GM19238 (cell line): ENCODE measurements around the gene PRTG.
"Not testable (repeated sequence)": the region's sequence is repeated elsewhere in the genome, so short reads cannot be mapped to it uniquely, and the experiment has no call there.

Experiments
- DNase-seq: peaks from one replicate; pipeline ENCODE4 v3.0.0; 2011; ENCODE audit warnings: low spot score; ENCODE audit not compliant: insufficient read length

Gene PRTG, protein sequence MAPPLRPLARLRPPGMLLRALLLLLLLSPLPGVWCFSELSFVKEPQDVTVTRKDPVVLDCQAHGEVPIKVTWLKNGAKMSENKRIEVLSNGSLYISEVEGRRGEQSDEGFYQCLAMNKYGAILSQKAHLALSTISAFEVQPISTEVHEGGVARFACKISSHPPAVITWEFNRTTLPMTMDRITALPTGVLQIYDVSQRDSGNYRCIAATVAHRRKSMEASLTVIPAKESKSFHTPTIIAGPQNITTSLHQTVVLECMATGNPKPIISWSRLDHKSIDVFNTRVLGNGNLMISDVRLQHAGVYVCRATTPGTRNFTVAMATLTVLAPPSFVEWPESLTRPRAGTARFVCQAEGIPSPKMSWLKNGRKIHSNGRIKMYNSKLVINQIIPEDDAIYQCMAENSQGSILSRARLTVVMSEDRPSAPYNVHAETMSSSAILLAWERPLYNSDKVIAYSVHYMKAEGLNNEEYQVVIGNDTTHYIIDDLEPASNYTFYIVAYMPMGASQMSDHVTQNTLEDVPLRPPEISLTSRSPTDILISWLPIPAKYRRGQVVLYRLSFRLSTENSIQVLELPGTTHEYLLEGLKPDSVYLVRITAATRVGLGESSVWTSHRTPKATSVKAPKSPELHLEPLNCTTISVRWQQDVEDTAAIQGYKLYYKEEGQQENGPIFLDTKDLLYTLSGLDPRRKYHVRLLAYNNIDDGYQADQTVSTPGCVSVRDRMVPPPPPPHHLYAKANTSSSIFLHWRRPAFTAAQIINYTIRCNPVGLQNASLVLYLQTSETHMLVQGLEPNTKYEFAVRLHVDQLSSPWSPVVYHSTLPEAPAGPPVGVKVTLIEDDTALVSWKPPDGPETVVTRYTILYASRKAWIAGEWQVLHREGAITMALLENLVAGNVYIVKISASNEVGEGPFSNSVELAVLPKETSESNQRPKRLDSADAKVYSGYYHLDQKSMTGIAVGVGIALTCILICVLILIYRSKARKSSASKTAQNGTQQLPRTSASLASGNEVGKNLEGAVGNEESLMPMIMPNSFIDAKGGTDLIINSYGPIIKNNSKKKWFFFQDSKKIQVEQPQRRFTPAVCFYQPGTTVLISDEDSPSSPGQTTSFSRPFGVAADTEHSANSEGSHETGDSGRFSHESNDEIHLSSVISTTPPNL

DNA sequence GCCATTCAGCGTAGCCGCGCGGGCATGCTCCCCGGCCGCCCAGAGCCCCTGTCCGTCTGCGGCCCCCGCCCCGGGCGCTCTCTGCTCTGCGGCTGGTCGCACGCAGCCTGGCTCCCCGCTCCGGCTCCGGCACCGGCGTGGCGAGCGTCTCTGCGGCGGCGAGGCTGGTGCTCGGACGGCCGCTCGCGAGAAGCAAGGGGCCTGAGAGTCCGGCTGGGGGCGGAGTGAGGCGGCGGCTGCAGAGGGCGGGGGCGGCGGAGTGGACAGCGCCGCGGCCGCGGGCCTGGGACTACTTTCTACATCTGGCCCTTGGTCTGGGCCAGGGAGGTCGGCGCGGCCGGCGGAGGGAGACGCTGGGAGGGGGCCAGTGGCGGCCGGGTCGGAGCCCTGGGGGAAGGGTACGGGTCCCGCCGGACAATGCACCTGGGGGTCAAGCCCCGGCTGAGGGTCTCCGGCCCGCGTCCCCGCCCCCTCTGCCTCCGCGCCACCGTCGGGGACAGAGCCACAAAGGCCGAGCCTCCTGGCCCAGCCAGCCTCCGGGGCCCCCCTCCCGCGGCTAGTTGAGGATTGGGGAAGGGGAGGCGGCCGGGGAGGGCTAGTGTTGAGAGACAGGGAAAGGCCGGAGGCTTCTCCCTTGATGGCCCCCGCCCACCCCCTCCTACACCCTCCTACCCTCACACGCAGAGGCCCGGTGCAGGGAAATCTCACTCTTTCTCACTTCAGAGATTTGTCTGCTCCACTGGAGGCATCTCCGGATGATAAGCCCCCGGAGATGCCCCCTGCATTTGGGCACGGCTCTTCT lies at the start of gene PRTG:
TSS of gene PRTG (minus strand) at position 226 of the 802 bp plus-strand sequence. CDS start at position 5, 221 bp downstream.
- DNase-seq: peak; percentile 9

DNA sequence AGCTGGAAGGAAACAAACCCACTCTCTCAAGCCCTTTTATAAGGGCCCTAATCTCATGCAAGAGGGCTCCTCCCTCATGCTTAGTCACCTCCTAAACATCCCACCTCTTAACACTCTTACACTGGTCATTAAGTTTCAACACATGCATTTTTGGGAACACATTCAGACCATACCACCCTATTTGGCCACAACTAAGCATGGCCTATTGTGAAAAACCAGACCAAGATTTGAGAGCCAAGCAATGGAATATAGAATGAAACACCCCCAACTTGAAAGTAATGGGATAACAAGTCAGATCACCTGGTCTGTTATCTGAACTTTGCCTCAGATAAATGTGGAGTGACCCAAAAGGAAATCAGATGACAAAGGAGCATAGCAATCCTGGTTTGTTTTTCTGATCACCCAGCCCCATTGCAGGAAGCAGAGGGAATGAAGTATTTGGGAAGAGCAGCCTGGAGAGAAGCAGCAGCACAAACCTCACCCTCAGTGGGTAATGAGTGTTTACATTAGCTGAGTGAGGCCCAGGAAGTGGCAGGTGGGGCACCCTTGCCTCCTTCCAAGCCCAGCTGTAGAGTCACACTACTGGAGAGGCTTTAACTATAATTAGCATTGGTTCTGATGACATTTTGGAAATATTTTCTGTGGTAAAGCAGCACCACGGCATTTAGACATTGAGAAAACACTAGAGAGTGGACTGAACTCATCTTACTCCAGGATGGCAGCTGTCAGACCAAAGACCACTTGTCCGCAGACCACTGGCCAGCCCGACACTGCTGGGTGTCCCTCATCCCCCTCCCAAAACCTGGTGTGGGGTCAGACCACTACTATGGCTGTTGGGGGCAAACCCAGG lies 48.8 kb upstream of the PRTG start:
- no peak for DNase-seq

DNA sequence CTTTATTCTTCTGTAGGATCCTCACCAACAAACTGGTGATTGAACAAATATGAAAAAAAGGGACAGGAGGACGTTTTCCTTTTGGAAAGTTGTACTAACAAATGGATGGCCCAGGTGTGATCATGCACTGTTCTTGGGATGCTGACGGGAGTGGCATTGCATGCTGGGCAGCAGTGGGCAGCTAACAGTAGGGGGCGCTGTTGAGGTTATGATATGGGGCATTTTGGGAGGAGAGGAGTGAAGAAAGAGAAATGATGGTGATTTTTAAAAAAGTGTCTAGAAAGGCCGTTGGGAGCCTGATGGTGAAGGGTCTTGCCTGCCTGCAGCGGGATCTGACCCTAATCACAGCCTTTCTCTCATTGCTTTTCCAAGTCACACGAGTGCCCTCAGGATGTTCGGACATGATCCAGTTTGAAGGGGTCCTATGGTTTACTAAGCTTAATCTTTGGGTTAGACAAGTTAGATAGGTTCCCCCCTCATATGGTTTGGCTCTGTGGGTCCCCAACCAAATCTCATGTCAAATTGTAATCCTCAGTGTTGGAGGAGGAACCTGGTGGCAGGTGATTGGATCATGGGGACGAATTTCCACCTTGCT lies 46.2 kb upstream of the PRTG start:
- no peak for DNase-seq

DNA sequence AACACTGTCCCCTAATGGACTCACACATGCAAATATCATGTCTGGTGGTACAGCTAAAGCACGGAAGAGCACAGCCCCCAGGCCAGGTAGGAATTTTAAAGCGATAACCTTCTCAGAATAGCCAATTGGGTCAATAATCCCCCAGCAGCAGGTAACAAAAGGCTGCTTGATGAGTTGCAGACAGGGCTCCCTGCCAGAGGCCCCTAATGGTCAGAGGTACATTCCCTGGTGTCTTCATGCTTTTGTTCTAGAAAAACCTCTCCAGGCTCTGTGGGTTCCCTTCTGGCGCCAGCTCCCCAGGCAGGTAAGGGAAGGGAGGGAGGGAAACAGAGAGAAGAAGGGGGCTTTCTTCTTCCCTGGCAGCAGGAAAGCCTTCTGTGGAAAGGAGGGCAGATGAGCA lies 43.4 kb upstream of the PRTG start:
- no peak for DNase-seq

DNA sequence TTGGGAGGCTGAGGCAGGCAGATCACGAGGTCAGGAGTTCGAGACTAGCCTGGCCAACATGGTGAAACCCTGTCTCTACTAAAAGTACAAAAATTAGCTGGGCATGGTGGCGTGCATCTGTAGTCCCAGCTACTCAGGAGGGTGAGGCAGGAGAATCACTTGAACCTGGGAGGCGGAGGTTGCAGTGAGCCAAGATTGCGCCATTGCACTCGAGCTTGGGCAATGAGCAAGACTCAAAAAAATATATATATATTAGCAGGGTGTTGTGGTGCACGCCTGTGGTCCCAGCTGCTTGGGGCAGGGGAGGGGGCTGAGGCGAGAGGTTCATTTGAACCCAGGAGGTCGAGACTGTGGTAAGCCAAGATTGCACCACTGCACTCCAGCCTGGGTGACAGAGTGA lies 42.6 kb upstream of the PRTG start:
- not testable (repeated sequence) for DNase-seq

DNA sequence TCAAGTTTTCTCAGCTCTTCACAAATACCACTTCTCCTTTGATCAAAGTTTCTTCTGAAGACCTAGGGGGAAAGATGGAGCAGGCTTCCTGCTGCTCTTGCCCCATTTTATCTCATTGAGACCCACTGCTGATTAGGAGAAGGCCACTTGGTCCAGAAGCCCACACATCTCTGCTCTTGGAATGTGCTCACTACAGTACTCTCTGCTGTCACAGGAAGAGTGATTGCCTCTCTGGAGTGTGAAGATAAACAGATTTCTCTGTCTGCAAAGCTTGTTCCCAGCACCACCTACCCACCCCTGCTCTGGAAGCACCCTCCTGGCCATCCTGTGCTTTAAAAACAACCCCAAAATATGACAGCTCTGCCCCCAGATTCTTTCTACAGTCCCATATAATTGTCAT lies 41.3 kb upstream of the PRTG start:
- no peak for DNase-seq

DNA sequence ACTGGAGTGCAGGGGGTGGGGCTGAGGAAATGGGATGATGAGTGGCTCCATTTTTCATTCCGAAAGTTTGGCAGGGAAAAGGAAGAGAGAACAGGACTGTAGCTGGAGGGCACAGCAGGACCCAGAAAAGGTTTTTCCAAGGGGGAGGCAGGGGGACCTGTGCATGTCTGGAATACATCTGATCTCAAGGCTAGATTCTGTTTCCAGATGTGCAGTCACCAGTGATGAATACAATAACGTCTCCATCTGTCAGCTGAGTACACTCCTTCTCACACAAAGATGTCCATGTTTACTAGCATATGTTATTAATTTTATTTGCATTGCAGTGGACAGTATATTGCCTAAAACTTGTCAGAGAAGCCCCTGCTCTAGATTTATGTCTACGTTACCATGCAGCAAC lies 39.9 kb upstream of the PRTG start:
- DNase-seq: no peak

DNA sequence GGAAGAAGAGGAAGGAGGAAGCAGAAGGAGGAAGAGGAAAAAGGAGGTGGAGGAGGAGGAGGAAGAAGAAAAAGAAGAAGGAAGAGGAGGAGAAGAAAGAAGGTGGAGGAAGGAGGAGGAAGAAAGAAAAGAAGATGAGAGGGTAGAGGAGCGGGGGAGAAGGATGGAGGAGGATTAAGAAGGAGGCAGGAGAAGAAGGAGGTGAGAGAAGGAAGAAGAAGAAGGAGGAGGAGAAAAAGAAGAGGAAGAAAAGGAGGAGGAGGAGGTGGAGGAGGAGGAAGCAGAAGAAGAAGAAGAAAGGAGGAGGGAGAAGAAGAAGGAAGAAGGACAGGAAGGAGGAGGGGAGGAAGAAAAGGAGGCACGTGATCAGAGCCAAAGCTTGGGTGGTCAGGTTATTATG lies 37.3 kb upstream of the PRTG start:
- no peak for DNase-seq

DNA sequence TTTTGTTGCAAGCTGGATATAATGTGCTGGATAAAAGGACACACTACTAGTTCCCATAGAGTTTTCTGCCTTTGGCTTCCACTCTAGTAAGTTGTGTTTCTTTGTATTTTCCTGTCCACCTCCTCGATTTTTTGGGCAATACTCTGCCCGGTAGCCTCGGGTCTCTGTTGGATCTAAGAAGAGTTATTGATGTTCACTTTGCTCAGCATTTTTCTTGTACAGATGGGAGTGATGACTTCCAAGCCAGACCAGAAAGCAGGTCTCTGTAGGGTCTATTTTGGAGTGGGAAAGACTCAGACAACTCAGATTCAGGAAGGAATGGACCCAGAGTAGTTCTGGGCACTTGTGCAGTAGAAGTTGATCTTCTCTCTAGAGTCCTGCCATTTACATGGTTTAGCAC lies 36.0 kb upstream of the PRTG start:
- no peak for DNase-seq

DNA sequence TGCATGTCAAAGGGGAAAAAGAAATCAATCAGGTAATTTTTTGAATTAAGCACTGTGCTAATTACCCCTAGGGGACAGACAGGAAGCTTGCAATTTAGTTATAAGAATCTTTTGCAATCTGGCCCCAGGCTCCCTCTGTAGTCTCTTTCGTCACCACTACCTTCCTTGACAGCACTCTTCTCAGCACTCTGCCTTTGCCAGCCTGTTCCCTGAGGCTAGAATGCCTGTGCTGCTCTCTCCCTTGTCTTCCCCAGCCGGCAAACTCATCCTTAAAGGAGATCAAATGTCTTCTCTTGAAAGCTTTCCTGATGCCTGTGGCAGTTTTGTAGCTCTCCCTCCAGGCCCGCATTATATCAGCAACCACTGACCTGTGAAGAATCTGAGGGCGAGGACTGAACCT lies 32.4 kb upstream of the PRTG start:
- no peak for DNase-seq

DNA sequence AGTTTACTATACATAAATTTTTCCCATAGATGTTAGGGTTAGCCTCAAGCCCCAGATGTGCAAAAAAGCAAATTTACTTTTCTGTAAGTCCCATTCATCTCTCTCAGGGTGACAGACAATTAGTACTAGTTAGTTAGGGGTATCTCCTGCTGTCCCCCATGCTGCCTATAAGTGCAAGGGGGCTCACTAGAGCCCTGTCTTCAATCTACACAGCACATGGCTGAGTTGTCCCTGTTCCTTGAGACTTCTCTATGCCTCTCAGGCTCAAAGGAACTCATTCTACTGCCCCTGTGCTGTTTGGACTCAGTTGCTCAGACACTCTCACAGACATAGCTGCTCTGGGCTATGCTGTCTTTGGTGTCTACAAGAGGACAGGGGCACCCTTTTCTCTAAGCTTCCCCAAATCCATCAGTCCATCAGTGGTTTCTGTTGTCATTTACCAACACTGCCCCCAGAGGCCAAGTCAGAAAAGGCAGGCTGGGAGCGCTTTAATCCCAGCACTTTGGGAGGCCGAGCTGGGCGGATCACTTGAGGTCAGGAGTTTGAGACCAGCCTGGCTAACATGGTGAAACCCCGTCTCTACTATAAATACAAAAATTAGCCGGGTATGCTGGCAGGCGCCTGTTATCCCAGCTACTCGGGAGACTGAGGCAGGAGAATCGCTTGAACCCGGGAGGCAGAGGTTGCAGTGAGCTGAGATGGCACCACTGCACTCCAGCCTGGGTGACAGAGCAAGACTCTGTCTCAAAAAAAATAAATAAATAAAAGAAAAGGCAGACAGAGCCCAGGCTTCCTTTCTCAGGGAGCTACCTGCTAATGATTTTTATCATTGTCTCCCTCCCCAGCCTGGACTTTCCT lies 31.4 kb upstream of the PRTG start:
- DNase-seq: peak; percentile 12

DNA sequence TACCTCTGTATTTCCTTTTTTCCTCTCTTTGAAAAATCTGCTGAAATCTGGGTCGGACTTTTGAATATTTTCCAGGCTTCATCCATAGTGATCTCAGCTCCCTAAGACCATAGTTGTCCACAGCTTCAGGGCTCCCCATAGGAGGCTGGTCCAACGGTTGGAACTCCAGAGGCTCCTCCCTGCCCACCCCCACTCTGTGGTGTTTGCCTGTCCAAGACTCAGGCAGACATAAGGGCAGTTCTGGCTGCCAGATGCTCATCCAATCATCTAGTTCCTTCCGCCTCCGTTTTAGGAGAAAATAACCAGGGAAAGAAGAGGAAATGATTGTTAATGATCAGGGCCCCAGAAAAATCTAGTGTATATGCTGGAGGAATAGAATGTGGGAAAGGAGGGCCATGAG lies 27.9 kb upstream of the PRTG start:
- DNase-seq: no peak

DNA sequence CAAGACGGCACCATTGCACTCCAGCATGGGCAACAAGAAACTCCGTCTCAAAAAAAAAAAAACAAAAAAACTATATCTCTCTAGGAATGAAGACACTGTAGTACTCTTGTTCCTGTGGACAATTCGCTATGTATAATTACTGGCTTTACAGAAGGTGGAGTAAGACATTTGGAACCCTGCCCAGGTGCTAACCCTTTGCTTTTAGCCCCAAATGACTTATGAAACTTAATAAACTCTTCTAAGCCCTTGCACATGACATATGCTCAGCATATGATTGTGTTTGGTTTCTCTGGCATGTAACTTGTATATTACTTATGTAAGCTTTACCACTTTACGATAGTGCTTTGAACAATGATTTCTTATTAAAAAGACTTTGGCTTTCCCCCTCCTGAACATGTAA lies 27.3 kb upstream of the PRTG start:
- no peak for DNase-seq

DNA sequence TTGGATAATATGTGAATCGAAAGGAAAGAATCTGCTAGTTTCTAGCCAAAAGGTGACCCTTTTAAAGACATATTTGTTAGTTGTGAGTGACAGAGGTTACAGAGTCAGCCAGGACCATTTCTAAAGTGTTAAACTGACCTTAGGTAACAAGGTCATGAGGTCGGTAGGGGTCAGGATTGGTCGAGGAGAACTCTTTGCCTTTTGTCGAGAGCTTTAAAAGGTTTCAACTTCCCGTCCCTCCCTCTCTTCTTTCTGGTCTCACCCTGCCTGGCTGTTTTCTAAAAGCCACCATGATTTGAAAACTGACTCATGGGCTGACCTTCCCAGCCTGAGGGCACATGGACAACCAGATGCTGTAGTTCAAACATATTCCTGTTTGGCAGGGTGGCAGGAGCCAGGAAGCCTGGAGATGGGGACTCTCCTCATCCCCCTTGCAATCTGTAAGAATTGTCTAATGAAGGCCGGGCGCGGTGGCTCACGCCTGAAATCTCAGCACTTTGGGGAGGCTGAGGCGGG lies 25.8 kb upstream of the PRTG start:
- DNase-seq: no peak

DNA sequence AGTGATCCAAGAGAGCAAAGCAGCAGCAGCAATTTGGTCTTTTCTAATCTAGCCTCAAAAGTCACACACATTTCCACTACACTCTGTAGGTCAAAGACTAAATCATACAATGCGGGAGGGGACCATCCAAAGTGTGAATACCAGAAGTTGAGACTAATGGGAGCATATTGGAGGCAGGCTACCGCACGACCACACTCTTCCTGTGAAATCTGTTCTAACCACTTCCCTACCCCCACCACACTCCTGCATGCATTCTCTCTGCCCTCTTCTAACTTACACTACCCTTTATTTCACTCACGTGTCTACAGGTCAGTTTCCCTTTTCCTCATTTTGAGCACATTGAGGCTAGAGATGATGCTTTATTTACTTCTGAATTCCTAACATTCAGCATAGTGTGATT lies 23.7 kb upstream of the PRTG start:
- DNase-seq: no peak

DNA sequence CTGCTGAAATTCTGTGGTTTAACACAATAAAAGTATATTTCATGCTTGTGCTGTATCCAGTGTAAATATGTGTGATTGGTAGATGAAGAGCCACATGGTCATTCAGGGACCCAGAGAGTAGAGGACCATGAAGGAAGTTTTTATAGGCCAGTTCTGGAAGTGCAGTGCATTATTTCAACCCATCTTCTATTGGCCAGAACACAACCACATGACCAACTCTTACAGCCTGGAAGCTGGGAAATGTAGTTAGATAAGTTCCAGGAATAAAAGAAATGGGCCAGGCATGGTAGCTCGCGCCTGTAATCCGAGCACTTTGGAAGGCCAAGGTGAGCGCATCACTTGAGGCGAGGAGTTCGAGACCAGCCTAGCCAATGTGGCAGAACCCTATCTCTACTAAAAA lies 21.4 kb upstream of the PRTG start:
- DNase-seq: no peak

DNA sequence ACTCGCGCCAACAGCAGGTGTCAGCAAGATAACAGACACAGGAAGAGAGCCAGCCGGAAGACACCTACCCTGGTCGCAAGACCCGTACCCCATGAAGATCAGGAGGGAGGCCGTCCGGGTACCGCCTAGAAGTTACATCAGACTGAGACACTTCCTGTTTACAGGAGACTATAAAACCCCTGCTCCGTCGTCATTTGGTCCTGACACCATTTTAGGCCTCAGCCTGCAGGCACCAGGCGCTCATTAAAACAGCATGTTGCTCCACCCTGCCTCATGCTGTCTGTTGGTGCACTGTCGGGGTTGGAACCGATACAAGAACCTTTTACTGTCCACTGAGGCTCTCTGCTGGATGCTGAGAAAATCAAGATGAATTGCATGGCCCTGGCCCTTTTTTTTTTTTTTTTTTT lies 15.6 kb upstream of the PRTG start:
- no peak for DNase-seq

DNA sequence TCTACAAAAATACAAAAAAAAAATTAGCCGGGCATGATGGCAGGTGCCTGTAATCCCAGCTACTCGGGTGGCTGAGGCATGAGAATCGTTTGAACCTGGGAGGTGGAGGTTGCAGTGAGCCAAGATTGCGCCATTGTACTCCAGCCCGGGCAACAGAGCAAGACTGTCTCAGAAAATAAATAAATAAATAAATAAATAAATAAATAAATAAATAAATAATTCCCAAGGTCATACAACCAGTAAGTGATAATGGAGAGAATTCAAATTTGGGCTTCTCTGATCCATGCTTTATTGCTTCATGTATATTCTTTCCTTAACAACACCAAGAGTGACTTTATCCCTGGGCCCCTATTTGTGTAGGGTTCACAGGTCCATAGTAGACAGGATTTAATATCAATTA lies 10.5 kb upstream of the PRTG start:
- DNase-seq: not testable (repeated sequence)

DNA sequence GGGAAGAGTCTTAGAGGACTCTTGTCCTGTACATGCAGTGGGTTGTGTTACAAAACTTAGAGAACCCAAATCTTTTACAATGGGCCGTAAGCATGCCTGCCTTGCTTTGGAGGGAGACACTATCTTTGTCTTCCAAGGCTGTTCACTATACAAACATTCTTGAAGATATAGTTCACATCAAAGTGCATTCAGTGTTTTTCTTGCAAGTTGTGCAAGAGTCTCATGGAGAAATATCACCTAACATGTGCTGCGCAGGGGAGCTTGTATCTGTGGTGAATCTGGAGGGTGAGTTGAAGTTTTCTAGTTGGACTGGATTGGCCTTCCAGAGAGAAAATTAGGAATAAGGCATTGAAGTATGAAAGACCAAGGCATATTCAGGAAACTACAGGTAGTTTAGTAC lies 7.8 kb upstream of the PRTG start:
- DNase-seq: no peak
